Measurements from ENCODE around the gene OR4L1.
"Not testable (repeated sequence)": the region's sequence is repeated elsewhere in the genome, so short reads cannot be mapped to it uniquely, and the experiment has no call there.

Gene OR4L1

GRCh38 chr14:20059745-20060144 lies at the start of gene OR4L1:
Gene OR4L1 (plus strand): TSS chr14:20060045. CDS start chr14:20060045, 0 bp downstream.
- DNase-seq = no peak

- no peak for DNase-seq
These were observed 40.5 kb upstream of the OR4L1 start, which contains the start of gene OR4K14 for GRCh38 chr14:20019257-20019865. Gene OR4K14 (minus strand): TSS chr14:20019307. CDS start chr14:20015193, 4,114 bp downstream.

DNA sequence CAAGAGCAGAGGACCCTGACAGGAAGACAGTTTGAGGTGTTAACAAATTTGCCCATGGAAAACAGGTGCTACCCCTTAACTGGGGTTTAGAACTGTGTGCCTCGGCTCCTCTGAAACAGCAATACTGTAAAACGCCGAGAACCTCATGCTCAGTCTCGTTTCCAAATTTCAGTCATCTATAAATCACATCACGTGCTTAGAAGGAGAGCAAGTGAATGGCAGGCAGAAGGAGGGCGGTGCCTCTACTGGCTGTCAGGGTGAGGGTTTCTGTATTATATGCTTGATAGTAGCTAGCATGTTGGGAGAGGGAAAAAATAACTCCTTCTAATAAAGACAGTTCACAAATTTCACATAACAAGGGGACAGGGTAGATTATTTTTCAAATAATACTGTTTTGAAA lies 28.8 kb upstream of the OR4L1 start:
- no peak for DNase-seq

DNA sequence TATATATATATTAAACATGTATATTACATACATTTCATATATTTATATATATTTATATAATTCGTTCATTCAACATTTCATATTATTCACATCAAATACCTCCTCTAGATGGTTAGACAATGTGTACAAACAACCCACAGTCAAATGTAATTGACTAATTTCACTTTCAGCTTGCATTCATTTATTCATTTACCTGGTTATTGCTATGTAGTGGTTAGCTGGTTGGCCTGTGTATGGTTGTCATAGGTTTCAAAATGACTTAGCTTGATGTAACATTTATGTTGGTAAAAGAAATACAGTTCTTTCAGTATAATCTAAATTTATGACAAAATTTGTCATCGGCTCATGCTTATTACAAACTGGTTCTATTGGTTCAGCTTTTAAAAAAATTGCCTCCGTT lies 24.4 kb upstream of the OR4L1 start:
- no peak for DNase-seq

GRCh38 chr14:20035938-20036337 lies 23.9 kb upstream of the OR4L1 start, which contains the start of gene OR4K13:
Gene OR4K13 (minus strand): TSS chr14:20036038. CDS start chr14:20034758, 1,280 bp downstream.
- DNase-seq = no peak

DNA sequence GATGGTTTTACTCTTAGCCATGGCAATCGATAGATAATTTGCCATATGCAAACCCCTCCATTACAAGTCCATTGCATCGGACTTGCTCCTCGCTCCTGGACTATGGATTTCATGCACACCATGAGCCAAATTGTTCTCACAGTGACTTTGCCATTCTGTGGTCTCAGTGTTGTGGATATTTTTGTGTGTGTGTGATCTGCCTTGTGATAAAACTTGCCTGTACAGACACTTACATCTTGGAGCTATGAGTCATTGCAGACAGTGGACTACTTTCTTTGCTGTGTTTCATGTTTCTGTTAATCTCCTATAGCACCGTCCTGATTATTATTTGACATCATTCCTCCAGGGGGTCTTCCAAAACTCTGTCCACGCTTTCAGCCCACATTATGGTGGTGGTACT lies 15.6 kb upstream of the OR4L1 start:
- no peak for DNase-seq

GRCh38 chr14:20048202-20048601 lies 11.6 kb upstream of the OR4L1 start:
- no peak for DNase-seq

- DNase-seq = no peak
These were observed 32.2 kb downstream of the OR4L1 start for GRCh38 chr14:20092050-20092449.

- no peak for DNase-seq
These were observed 33.6 kb downstream of the OR4L1 start for GRCh38 chr14:20093442-20093841.

DNA sequence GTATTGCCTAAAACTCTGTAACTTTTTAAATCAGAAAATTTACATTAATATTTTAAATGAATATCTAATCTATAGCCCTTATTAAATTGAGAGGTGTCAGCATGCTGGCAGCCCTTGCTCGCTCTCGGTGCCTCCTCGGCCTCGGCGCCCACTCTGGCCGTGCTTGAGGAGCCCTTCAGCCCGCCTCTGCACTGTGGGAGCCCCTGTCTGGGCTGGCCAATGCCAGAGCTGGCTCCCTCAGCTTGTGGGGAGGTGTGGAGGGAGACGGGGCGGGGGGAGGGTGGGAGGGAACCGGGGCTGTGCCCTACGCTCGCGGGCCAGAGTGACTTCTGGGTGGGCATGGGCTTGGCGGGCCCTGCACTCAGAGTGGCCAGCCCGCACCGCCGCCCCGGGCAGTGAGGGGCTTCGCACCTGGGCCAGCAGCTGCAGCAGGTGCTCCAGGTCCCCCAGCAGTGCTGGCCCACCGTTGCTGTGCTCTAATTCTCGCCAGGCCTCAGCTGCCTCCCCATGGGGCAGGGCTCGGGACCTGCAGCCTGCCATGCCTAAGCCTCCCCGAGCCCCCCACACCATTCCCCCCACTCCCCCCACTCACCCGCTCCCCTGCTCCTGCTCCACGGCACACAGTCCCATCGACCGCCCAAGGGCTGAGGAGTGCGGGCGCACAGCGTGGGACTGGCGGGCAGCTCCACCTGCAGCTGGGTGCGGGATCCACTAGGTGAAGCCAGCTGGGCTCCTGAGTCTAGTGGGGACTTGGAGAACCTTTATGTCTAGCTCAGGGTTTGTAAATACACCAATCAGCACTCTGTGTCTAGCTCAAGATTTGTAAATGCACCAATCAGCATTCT lies 39.3 kb downstream of the OR4L1 start:
- not testable (repeated sequence) for DNase-seq

- DNase-seq = no peak
These were observed 50.6 kb downstream of the OR4L1 start, which contains the start of gene OR4K17 for GRCh38 chr14:20110438-20110837. Gene OR4K17 (plus strand): TSS chr14:20110739. CDS start chr14:20117500, 6,761 bp downstream.

All from SW 1271 (cell line).